ENCODE measurements around the gene H6PD. TPM values are rescaled to one million over a fixed set of nuclear protein-coding genes. Genes with fewer than 3 reads are reported as not detected.

H6PD gene
- total and polyA plus RNA-seq, 4 donors = 15.2 to 22.1 (median 17.9) TPM

GRCh38 chr1:9238550-9238949, 4.0 kb downstream of the H6PD start:
- Histone ChIP-seq H3K36me3 (ENCODE audit: control insufficient read depth, insufficient read depth, low read length) (peaks cover 8% of the 10 kb centered on the region), H3K9me3 (ENCODE audit: control insufficient read depth, insufficient read depth, low read length) (no peaks in the 10 kb centered on the region), H3K27me3 (ENCODE audit: control insufficient read depth, insufficient read depth, low read length) (no peaks in the 10 kb centered on the region), H3K4me1 (ENCODE audit: control insufficient read depth, insufficient read depth, low read length) (peaks cover 30% of the 10 kb centered on the region), H3K4me3 (ENCODE audit: low read depth, low read length) (no peak overlapping the region), H3K27ac (ENCODE audit: low read depth, low read length) (no peak overlapping the region)
- WGBS (ENCODE audit: insufficient coverage) = 100% methylated on average over 1 of the region's 4 CpGs
- peak in 1 of 6 donors; percentile 15 for DNase-seq (ENCODE audit: low read depth in 4 of 6, low spot score in 6 of 6)

DNA sequence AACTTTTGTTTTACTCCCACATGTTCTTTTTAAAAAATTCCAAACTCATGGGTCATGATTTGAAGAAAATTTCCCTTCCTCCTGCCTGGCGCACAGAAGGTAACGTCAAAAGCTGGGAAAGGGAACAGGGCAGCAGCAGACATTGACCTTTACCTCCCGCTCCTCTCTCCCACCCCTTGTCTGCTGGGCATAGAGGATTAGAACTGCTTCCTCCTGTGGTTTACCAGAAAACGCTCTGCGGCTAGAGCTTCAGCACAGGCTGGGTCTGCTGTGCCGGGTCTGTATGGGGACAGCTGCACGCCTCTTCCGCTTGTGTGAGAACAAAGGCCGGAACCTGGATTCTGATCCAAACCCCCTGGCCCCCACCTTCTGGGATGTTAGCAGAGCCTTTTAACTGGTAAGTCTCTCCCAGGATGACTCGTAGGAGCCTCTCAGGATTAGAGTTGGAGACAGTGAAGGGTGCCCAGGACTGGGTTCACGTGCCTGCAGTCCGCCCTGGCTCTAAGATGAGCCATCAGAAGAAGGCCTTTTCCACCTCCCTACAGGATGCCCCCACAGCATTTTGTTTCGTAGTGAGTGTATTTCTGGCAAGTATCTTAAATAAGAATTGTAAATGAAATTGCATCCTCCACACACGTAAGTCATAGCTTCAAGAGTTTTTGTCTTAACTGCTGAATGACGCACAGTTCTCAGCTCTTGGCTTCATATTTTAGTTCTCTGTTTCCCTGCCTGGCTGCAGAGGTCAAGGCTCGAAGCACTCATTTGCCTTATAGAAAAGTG, 5.2 kb downstream of the H6PD start:
- H3K27ac ChIP-seq (ENCODE audit: low read depth, low read length) = no peak overlapping the region
- H3K9me3 ChIP-seq (ENCODE audit: control insufficient read depth, insufficient read depth, low read length) = no peaks in the 10 kb centered on the region
- H3K27me3 ChIP-seq (ENCODE audit: control insufficient read depth, insufficient read depth, low read length) = no peaks in the 10 kb centered on the region
- H3K4me3 ChIP-seq (ENCODE audit: low read depth, low read length) = no peak overlapping the region
- H3K4me1 ChIP-seq (ENCODE audit: control insufficient read depth, insufficient read depth, low read length) = peaks cover 24% of the 10 kb centered on the region
- peak in 1 of 6 donors; percentile 14 for DNase-seq (ENCODE audit: low read depth in 4 of 6, low spot score in 6 of 6)
- 73% methylated on average over 10 of the region's 16 CpGs for WGBS (ENCODE audit: insufficient coverage)
- H3K36me3 ChIP-seq (ENCODE audit: control insufficient read depth, insufficient read depth, low read length) = peaks cover 13% of the 10 kb centered on the region

GRCh38 chr1:9240914-9241820, 6.6 kb downstream of the H6PD start:
- WGBS (ENCODE audit: insufficient coverage) = 90% methylated on average over 6 of the region's 8 CpGs
- H3K9me3 ChIP-seq (ENCODE audit: control insufficient read depth, insufficient read depth, low read length) = no peaks in the 10 kb centered on the region
- no peak for DNase-seq (ENCODE audit: low read depth in 4 of 6, low spot score in 6 of 6)
- peaks cover 27% of the 10 kb centered on the region for H3K36me3 ChIP-seq (ENCODE audit: control insufficient read depth, insufficient read depth, low read length)
- peaks cover 12% of the 10 kb centered on the region for H3K4me1 ChIP-seq (ENCODE audit: control insufficient read depth, insufficient read depth, low read length)
- H3K4me3 ChIP-seq (ENCODE audit: low read depth, low read length) = no peak overlapping the region
- H3K27me3 ChIP-seq (ENCODE audit: control insufficient read depth, insufficient read depth, low read length) = no peaks in the 10 kb centered on the region
- no peak overlapping the region for H3K27ac ChIP-seq (ENCODE audit: low read depth, low read length)

DNA sequence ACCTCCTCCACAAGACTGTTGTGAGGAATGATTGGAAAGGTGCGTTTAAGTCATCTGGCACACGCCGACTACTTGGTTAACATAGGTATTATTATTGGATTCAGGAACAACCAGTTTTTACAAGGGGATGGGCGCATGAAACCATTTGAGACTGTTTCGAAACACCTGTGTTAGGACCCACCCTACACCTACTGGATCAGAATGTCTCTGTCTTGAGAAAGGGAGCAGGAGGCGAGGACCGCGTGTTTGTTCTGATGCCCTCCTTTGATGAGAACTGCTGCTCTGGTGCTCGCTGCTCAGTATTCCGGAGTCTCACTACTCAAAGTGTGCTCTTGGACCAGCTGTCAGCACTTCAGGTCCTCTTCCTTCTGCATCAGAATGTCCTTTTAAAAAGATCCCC, 7.3 kb downstream of the H6PD start:
- no peaks in the 10 kb centered on the region for H3K27me3 ChIP-seq (ENCODE audit: control insufficient read depth, insufficient read depth, low read length)
- H3K36me3 ChIP-seq (ENCODE audit: control insufficient read depth, insufficient read depth, low read length) = peaks cover 32% of the 10 kb centered on the region
- no peak for DNase-seq (ENCODE audit: low read depth in 4 of 6, low spot score in 6 of 6)
- no peaks in the 10 kb centered on the region for H3K9me3 ChIP-seq (ENCODE audit: control insufficient read depth, insufficient read depth, low read length)
- H3K4me1 ChIP-seq (ENCODE audit: control insufficient read depth, insufficient read depth, low read length) = peaks cover 9% of the 10 kb centered on the region
- WGBS (ENCODE audit: insufficient coverage) = 90% methylated on average over 6 of the region's 10 CpGs
- no peak overlapping the region for H3K4me3 ChIP-seq (ENCODE audit: low read depth, low read length)
- H3K27ac ChIP-seq (ENCODE audit: low read depth, low read length) = no peak overlapping the region

DNA sequence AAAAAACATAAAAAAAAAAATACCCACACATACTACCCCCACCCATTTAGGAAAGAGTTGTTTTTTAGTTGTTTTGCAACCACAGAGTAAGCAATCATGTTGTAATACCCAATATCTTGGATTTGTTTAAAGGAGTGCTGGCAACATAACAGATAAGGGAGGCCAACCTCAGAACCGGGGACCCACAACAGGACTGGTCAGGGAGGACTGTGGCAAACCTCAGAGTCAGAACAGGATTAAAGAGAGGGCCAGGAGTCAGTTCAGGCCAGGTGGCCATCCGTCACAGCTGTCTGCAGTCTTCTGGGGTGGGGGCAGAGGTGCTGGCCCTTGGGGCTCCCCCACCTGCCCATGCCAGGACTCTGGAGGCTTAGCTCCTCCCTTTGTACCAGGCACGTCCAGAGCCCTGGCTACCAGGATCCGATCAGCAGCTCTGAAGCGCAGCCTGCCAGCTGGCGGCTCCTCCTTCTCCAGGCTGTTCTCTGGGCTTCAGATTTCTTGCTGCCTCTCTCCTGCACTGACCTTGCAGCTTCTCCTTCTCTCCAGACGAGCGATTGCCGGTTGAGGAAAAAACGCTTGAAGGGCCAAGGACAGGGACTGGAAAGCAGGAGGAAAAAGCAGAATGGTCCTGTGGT, 7.9 kb downstream of the H6PD start:
- no peak for DNase-seq (ENCODE audit: low read depth in 4 of 6, low spot score in 6 of 6)
- H3K36me3 ChIP-seq (ENCODE audit: control insufficient read depth, insufficient read depth, low read length) = peaks cover 37% of the 10 kb centered on the region
- 71% methylated on average over 10 of the region's 10 CpGs for WGBS (ENCODE audit: insufficient coverage)
- no peaks in the 10 kb centered on the region for H3K9me3 ChIP-seq (ENCODE audit: control insufficient read depth, insufficient read depth, low read length)
- no peaks in the 10 kb centered on the region for H3K27me3 ChIP-seq (ENCODE audit: control insufficient read depth, insufficient read depth, low read length)
- H3K27ac ChIP-seq (ENCODE audit: low read depth, low read length) = no peak overlapping the region
- H3K4me3 ChIP-seq (ENCODE audit: low read depth, low read length) = no peak overlapping the region
- H3K4me1 ChIP-seq (ENCODE audit: control insufficient read depth, insufficient read depth, low read length) = peaks cover 9% of the 10 kb centered on the region

GRCh38 chr1:9243066-9243739, 8.6 kb downstream of the H6PD start:
- Histone ChIP-seq H3K9me3 (ENCODE audit: control insufficient read depth, insufficient read depth, low read length) (no peaks in the 10 kb centered on the region), H3K36me3 (ENCODE audit: control insufficient read depth, insufficient read depth, low read length) (peaks cover 45% of the 10 kb centered on the region), H3K27ac (ENCODE audit: low read depth, low read length) (no peak overlapping the region), H3K4me1 (ENCODE audit: control insufficient read depth, insufficient read depth, low read length) (peaks cover 6% of the 10 kb centered on the region), H3K27me3 (ENCODE audit: control insufficient read depth, insufficient read depth, low read length) (no peaks in the 10 kb centered on the region), H3K4me3 (ENCODE audit: low read depth, low read length) (no peak overlapping the region)
- 82% methylated on average over 5 of the region's 9 CpGs for WGBS (ENCODE audit: insufficient coverage)
- DNase-seq (ENCODE audit: low read depth in 4 of 6, low spot score in 6 of 6) = no peak

- no peak for DNase-seq (ENCODE audit: low read depth in 4 of 6, low spot score in 6 of 6)
- Histone ChIP-seq H3K36me3 (ENCODE audit: control insufficient read depth, insufficient read depth, low read length) (peaks cover 58% of the 10 kb centered on the region), H3K4me3 (ENCODE audit: low read depth, low read length) (no peak overlapping the region), H3K27ac (ENCODE audit: low read depth, low read length) (no peak overlapping the region), H3K9me3 (ENCODE audit: control insufficient read depth, insufficient read depth, low read length) (no peaks in the 10 kb centered on the region), H3K4me1 (ENCODE audit: control insufficient read depth, insufficient read depth, low read length) (peaks cover 17% of the 10 kb centered on the region), H3K27me3 (ENCODE audit: control insufficient read depth, insufficient read depth, low read length) (no peaks in the 10 kb centered on the region)
- 84% methylated on average over 8 of the region's 9 CpGs for WGBS (ENCODE audit: insufficient coverage)
Observed at GRCh38 chr1:9244501-9245229, 10.1 kb downstream of the H6PD start.

- Histone ChIP-seq H3K27me3 (ENCODE audit: control insufficient read depth, insufficient read depth, low read length) (no peaks in the 10 kb centered on the region), H3K4me1 (ENCODE audit: control insufficient read depth, insufficient read depth, low read length) (peaks cover 20% of the 10 kb centered on the region), H3K4me3 (ENCODE audit: low read depth, low read length) (no peak overlapping the region), H3K36me3 (ENCODE audit: control insufficient read depth, insufficient read depth, low read length) (peaks cover 61% of the 10 kb centered on the region), H3K9me3 (ENCODE audit: control insufficient read depth, insufficient read depth, low read length) (no peaks in the 10 kb centered on the region), H3K27ac (ENCODE audit: low read depth, low read length) (no peak overlapping the region)
- WGBS (ENCODE audit: insufficient coverage) = 96% methylated on average over 15 of the region's 15 CpGs
- no peak for DNase-seq (ENCODE audit: low read depth in 4 of 6, low spot score in 6 of 6)
Observed at GRCh38 chr1:9245230-9245619, 10.7 kb downstream of the H6PD start.

- H3K4me1 ChIP-seq (ENCODE audit: control insufficient read depth, insufficient read depth, low read length) = peaks cover 24% of the 10 kb centered on the region
- H3K27ac ChIP-seq (ENCODE audit: low read depth, low read length) = no peak overlapping the region
- no peaks in the 10 kb centered on the region for H3K27me3 ChIP-seq (ENCODE audit: control insufficient read depth, insufficient read depth, low read length)
- no peaks in the 10 kb centered on the region for H3K9me3 ChIP-seq (ENCODE audit: control insufficient read depth, insufficient read depth, low read length)
- no peak overlapping the region for H3K4me3 ChIP-seq (ENCODE audit: low read depth, low read length)
- DNase-seq (ENCODE audit: low read depth in 4 of 6, low spot score in 6 of 6) = no peak
- H3K36me3 ChIP-seq (ENCODE audit: control insufficient read depth, insufficient read depth, low read length) = peaks cover 65% of the 10 kb centered on the region
- 96% methylated on average over 8 of the region's 9 CpGs for whole genome bisulfite sequencing (ENCODE audit: insufficient coverage)
Observed at GRCh38 chr1:9245661-9246060, 11.1 kb downstream of the H6PD start.

All from spinal cord (tissue), 10 donors.